ENCODE data around the gene FOXE1.

DNA sequence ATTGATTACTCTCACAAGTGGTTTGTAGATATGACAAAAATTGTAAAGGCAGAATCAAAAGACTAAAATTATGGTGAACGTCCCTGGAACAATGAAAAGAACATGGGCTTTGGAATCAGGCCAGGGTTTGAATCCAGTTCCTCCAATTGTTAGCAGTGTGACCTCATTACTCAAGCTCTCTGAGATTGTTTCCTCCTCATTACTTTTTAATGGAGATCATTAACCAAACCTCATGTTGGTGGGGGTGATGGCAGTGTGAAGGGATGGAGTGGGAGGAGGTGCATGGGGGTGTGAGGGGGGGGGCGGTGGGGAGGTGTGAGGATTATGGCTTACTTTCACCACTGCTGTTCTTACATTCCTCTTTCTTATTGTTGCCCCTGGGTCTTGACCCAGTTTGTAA is 44.1 kb upstream of the FOXE1 start:
- TF ChIP-seq CBX5 (IDR thresholded peaks at IDR 0.05; ENCODE audit: low read depth) (no peak), NRF1 (conservative IDR thresholded peaks at IDR 0.05; ENCODE audit: low read depth, low read length) (no peak), DPF2 (IDR thresholded peaks at IDR 0.05) (no peak), TCF12 (IDR thresholded peaks at IDR 0.05; ENCODE audit: low read depth, low read length) (no peak), SREBF2 (IDR thresholded peaks at IDR 0.05; ENCODE audit: low read length) (no peak), BCLAF1 (IDR thresholded peaks at IDR 0.05) (no peak), ZNF384 (IDR thresholded peaks at IDR 0.05; ENCODE audit: borderline replicate concordance, low read depth, low read length) (no peak), SP1 (IDR thresholded peaks at IDR 0.05; ENCODE audit: low read depth, low read length) (no peak)
